D341Med (cell line): ENCODE measurements around the gene CFAP99.

Experiments
- DNase-seq: peaks from one replicate; pipeline ENCODE4 v3.0.0; 2012; ENCODE audit warnings: low spot score

CFAP99 gene

GRCh38 chr4:2470791-2471190 is 52.0 kb downstream of the CFAP99 start:
- no peak for DNase-seq

GRCh38 chr4:2472187-2472586 is 53.4 kb downstream of the CFAP99 start:
- no peak for DNase-seq

DNA sequence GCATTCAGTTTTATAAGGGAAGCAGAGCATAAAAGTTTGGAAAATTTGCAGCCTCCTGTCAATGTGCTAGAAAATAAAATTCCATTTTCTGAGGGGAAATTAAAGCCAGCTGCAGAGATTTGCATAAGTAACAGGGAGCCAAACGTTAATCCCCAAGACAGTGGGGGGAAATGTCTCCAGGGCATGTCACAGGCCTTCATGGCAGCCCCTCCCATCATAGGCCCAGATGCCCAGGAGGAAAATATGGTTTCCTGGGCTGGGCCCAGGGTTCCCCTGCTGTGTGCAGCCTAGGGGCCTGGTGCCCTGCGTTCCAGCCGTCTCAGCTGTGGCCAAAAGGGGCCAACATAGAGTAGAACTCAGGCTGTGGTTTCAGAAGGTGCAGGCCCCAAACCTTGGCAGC is 59.5 kb downstream of the CFAP99 start:
- DNase-seq: no peak

DNA sequence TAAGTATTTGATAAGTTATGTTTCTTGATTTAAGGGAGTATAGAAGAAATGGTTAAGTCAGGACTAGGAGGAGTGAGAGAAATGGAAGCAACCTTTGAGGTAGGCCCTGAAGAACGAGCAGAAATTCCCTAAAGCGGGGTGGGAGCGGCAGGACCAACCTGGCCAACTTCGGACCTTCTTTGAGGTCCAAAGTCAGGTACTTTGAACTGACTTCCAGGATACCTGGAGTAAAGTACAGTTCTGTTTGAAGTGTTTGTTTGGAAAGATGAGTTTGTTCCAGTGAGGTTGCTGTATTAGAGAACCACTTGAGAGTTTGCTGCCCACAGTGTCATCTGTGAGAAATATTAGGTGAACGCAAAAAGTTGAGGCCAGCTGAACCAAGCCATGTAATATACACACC is 61.9 kb downstream of the CFAP99 start:
- no peak for DNase-seq

DNA sequence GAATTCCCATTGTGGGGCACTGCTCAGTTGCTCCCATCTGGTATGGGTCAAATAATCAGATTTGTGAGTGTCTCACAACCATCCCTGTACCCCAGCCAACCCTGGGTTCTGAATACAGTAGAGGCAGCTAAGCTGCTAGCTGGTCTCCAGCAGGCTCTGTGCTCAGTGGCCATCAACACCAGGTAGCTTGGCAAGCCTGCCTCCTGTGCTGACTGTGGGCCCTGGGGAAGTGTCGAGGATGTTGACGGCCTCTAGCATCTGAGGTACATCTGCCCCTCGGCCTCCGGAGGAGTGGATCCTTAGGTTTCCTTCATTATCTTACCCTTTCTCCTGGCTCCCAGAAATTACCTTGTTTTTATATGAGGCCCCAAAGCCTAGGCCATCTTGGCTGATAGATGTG is 63.4 kb downstream of the CFAP99 start:
- DNase-seq: peak; percentile 56

DNA sequence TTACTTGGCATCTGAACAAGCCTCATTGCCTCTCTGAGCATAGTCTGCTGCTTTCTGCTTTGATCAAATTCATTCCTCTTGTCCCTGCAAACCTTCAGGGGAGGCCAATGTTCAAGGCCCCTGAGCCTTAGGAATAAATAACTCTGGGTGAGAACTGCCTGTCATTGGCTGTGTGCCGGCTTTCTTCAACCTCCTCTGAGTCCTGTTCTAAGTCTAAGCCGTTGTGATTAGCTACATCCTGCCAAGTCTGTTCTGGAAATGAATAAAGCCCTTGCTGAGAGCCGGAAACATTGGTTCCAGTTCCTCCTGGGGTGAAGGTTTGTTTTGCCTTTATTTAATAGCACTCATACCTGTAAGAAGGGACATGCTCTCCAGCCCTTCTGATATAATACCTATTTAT is 63.9 kb downstream of the CFAP99 start:
- peak; percentile 72 for DNase-seq

GRCh38 chr4:2483237-2483636 is 64.5 kb downstream of the CFAP99 start:
- no peak for DNase-seq

DNA sequence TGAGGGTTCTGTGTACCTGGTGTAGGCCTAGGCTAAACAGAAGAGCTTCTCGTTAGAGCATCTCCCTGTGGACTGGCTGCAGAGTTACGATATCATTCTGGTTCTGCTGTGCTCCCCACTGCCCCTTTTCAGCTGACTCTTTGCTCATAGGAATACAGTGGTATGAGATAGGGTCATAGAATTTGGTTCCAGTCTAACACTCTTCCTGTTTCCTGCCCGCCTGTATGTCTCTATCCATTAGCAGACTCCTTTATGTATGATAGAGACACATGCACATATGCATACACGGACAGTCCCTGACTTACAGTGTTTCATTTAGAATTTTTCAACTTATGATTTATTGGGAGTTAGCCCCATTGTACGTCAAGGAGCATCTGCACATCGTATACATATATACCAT is 65.4 kb downstream of the CFAP99 start:
- DNase-seq: no peak

GRCh38 chr4:2484993-2485392 is 66.2 kb downstream of the CFAP99 start:
- DNase-seq: no peak

GRCh38 chr4:2485956-2486355 is 67.2 kb downstream of the CFAP99 start:
- DNase-seq: no peak

DNA sequence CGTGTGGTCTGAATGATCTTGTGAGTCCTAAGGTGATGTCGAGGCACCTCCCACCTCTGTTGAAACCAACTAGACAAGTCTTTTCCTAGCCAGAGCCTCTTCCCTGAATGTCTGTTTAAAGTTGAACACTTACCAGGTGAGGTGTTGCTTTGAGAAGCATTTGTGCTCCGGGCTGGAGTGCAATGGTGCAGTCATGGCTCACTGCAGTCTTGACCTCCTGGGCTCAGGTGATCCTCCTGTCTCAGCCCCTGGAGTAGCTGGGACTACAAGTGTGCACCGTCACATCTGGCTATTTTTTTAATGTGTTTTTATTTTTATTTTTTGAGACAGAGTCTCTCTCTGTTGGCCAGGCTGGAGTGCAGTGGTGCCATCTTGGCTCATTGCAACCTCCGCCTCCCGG is 68.2 kb downstream of the CFAP99 start:
- DNase-seq: no peak

DNA sequence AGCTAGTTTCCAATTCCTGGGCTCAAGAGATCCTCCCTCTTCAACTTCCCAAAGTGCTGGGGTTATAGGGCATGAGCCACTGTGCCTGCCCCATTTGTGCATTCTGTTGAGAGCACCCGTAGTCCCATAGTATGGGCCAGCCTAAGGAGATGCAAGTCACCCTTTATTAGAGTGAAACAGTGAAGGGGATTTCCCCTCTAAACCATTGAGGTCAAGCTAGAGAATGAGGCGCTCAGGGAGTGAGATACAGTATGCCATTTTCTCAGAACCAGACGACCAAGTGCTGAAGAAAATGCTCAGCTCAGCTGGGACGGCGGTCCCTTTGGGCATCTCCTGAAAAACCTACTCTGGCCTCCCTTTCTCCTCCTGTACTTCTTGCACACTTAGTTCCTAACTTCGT is 68.9 kb downstream of the CFAP99 start:
- no peak for DNase-seq

DNA sequence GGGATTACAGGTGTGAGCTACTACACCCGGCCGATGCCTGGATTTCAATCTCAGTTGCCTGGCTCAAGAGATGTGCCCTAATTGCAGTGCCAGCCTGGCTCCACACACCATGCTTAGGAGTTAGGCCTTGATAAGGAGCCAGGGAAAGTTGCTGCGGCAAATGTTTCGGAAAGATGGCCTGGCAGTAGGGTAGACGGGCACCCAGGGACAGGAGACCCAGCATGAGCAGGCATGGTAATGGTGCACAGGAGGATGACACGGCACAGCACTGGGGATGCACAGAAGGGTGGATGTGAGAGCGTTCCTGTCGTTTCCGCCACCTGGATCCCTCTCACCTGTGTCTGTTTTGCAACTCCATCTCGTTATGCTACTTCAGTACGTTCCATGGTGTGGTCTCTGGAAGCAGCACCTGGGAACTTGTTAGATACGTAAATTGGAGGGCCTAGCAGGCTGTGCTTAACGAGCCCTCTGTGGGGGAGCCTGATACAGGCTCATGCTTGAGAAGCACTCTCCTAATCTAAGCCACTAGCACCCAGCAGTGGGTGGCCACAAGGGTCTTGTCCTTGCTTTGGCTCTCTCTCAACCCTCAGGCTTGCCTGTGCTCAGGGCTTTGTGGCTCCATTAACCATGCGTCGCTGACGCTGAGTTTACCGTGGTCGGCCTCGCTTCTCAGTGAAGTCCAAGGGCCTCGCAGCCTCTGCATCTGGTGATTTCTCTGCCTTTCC is 70.5 kb downstream of the CFAP99 start:
- no peak for DNase-seq

- DNase-seq: no peak
Observed at GRCh38 chr4:2489841-2490552, 71.2 kb downstream of the CFAP99 start.

GRCh38 chr4:2492970-2493369 is 74.2 kb downstream of the CFAP99 start:
- DNase-seq: no peak

DNA sequence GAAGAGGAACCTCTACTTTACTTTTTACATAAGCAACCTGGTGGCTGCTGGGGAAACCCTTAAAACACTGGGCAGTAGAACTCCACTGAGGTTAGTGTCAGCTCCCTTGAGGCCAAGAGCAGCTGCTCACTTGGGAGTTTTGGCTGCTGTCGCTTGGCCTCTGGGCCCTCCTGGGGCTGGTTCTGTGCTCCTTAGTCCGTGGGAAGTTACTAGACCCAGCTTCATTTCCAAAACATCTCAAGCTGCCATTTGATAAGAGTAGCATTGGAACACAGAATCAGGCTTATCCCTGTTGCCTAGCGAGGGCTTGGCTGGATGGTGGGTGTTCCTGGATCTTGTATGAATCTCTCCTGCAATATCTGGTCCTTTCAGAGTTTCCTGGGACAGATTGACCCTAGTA is 76.2 kb downstream of the CFAP99 start:
- DNase-seq: no peak

GRCh38 chr4:2497324-2497723 is 78.6 kb downstream of the CFAP99 start:
- DNase-seq: no peak

DNA sequence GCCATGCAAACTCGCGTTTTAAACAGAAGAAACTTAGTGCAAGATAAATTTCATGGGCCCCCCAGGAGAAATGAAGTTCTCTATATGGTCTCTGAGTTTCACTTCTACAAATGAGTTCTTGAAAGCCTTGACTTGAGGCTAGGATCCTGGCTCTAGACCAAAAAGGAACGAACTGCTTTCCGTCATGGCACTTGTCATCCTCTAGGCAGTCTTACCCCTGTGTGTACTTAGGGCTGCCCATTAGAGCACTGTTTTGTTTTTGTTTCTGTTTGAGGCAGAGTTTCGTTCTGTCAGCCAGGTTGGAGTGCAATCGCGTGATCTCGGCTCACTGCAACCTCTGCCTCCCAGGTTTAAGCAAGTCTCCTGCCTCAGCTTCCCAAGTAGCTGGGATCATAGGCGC is 79.2 kb downstream of the CFAP99 start:
- no peak for DNase-seq

DNA sequence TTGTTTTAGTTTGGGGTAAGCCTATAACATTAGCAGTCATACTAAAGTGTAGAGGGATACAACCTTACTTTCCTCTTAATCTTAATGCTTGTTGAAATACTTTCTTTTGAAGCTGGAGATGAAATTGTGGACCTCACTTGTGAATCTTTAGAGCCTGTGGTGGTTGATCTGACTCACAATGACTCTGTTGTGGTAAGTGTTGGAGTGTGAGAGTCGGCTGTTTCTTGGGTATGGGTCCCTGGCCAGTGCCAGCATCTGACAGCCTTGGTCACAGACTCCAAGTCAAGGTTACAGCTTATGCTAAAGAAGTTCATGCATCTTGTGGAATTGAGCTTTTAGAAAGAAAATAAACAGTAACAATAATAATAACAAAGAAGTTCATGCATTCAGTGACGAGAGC is 81.8 kb downstream of the CFAP99 start:
- no peak for DNase-seq

- DNase-seq: no peak
Observed at GRCh38 chr4:2501034-2501594, 82.4 kb downstream of the CFAP99 start.

- DNase-seq: no peak
Observed at GRCh38 chr4:2503809-2504208, 85.1 kb downstream of the CFAP99 start.

DNA sequence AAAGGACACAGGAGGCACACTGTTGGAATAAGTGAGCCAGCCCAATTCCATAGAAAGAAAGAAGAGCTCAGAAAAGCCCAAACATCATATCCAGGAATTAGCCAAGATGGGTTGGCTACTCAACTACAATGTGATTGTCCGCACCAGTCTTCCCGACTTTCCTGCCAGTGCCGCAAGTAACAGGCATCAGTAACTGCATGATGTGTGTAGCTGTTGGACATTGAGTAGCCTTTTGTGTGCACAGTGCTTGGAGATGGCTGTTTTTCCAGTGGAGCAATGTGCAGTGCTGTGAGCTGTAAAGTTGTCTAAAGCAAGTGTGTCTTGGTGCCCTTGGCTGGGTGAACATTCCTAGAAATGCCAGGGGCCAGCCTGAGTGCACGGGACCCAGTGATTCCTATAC is 88.5 kb downstream of the CFAP99 start:
- no peak for DNase-seq

DNA sequence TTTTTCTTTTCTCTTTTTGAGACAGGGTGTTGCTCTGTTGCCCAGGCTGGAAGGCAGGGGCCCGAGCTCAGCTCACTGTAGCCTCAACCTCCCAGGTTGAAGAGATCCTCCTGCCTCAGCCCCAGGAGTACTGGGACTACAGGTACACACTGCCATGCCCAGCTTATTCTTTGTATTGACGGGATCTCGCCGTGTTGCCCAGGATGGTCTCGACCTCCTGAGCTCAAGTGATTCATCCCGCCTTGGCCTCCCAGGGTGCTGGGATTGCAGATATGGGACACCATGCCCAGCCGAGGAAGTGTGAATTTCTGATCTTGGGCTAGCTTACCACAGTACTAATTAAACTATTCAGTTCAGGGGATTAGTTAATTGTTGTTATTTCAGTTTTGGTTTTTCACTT is 89.1 kb downstream of the CFAP99 start:
- no peak for DNase-seq
